GM11168 (cell line): ENCODE results near the gene TNRC6A.
"Not testable (repeated sequence)": the region's sequence is repeated elsewhere in the genome, so short reads cannot be mapped to it uniquely, and the experiment has no call there.

Experiments used
- in situ Hi-C: fragments of 300-500 bp; cut with MboI; formaldehyde crosslinking; loops from one replicate; pipeline ENCODE4 v1.12.0; 2022; ENCODE audit warnings: low sequenced_read_pairs; ENCODE audit not compliant: unreplicated experiment

The TNRC6A gene

DNA sequence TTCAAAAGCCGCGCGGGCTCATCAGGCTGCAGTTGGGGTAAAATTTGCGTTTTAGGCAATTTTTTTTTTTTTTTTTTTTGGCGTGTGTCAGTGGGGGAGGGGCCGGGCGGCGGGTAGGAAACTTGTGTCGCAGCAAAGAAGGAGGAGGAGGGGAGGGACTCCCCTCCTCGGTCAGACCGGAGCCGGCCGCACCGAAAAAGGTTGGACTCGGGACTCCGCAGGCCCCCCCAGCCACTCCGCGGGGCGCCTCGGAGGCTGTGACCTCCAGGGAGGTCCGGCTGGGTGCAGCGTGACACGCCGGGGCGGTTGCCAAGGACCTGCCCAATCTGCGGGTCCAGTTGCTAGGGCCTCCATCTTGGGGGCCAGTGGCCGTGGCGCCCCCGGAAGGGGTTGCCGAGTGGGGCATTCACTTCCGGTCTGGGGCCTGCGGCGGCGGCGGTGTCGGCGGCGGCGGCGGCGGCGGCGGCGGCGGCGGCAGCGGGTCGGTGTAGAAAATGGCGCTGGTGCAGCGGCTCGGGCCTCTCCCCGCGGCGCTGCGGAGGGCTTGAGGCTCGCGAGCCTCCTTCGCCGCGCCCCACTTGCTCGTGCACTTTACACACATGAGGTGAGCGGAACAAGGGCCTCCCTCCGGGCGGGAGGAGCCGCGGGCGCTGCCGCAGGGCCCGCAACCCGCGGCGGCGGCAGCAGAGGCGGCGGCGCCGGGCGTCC, at the start of gene TNRC6A:
Gene TNRC6A, plus strand, starts transcription at position 409 of the 708 bp plus-strand sequence. Its CDS starts 191 bp downstream, at position 600.
- in situ Hi-C loops, result no loop called here

DNA sequence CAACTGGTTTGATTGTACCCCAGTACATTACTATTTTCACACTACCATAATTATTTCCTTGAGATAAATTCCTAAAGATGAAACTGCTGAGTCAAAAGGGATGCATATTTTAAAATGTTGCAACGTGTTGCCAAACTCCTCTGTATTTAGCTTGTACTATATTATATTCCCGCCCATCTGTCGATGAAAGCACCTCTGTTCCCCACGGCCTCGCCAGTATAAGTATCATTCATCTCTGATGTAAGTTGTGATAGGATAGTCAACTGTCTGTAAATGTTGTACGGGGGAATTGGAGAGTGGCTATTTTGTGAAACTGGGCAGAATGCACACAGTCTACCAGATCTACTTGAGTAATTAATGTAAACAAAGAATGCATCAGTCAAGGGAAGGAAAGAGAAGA, 47.7 kb upstream of the TNRC6A start:
- in situ Hi-C loops, result no loop called here

DNA sequence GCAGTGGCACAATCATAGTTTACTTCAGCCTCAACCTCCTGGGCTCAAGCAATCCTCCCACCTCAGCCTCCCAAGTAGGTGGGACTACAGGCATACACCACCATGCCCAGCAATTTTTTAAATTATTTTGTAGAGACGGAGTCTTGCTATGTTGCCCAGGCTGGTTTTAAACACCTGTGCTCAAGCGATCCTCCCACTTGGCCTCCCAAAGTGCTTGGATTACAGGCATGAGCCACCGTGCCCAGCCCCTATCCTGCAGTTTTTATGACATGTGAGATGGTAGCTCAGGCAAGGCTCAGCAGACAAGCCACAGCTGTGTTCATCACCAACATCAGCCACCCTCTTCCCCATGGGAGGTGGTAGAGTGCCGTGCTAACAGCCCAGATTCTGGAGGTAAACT, 46.2 kb upstream of the TNRC6A start:
- in situ Hi-C loops, result no loop called here

DNA sequence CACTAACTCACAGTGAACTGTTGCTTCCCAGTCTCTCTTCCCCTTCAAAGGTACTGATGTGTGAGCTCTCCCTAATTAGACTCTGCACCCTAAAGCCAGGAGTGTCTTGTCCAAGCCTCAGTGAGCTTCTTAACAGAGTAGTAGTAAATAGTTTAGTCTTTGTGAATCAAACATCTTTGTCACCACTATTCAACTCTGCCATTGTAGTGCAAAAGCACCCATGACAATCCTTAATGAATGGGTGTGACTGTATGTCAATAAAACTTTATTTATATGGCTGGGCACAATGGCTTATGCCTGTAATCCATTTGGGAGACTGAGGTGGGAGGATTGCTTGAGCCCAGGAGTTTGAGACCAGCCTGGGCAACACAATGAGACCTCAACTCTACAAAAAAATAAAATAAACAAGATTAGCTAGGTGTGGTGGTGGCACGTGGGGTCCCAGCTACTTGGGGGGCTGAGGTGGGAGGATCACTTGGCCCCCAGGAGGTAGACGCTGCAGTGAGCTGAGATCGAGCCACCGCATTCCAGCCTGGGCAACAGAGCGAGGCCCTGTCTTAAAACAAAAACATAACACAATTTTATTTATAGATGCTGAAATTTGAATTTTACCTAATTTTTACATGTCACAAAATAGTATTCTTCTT, 45.5 kb upstream of the TNRC6A start:
- in situ Hi-C loops, result no loop called here

DNA sequence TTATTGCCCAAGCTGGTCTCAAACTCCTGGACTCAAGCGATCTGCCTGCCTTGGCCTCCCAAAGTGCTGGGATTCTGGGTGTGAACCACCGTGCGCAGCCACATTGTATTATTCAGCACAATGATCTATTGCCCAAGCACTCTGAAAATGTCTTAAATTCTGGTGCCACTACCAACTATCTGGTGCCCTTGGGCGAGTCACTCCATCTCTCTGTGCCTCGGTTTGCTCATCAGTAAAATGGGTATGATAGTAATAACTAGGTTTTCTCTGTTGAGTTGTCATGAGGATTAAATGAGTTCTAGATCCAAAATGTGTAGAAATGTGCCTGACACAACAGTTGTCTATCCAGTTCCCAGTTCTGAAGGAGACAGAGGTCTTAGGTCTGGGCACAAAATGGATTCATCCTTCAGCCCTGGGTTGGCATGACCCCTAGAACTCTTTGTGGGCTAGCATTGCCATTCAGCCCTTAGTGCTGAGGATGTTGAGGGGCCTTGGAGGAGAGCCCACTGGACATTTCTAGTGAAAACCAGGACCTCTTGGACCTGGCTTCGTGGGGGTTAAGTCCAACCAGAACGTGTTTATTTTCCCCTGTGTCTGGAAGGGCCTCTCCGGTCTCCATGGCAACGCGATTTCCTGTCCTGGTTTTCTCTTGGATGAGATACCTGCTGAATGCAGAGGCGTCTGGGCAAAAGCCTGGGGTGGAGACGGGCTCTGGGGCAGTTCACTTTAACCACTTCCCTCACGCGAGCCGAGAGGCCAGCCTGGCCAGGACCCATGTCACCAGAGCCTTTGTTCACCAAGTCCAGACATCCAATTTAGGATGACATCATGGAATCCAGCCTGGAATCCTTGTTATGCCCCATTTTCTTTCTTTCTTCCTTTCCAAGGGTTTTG, 43.7 kb upstream of the TNRC6A start:
- in situ Hi-C loops, result no loop called here

DNA sequence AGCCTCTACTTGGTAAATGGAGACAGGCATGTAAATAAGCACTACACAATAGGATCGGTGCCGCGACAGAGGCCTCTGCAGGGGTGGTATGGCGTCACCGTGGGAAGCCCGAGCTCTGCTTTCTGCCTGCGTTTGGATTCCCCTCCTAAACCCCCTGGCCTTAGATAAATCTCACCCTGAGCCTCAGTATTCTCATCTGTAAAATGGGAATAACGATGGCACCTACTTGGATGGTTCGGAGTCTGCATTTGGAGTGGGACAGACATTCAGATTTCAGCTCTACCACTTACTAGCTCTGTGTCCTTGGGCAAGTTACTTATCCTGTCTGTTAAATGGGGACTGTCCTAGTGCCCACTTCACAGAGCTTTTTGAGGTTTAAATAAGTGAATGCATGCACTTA, 42.8 kb upstream of the TNRC6A start:
- in situ Hi-C loops, result no loop called here

DNA sequence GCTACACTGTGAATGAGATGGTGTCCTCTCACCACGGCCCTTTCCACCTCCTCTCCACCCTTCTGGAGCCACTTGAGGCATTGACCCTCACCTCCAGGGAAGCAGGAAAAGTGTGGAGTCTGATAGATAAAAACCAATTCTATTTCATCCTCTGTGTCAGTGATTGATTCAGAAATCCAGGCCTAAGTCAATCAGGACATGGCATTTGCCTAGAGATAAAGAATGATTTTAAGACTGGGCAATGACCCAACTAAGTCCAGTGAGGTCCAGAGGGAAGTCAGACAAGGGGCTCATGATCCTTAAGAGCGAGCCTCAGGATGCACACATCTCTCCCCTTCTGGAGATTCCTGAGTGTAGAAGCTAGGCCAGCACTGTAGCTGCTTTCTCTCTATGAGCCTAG, 41.1 kb upstream of the TNRC6A start:
- in situ Hi-C loops, result no loop called here

DNA sequence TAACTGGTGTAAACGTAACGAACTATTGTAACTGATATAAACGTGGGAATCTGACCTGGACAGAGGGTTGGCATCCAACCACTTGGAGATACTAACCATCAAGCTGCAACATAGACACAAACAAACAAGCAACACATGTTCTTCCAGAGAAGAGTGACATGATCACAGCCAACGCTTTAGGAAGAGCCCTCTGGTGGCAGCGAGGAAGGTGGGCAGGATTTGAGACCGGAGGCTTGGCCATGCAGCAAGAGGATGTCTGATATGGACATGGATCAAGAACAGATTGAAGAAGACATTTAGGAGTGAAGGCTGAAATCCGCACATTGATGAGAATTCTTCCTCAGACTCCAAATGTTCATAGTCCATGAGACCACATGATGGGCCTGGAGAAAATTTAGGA, 40.3 kb upstream of the TNRC6A start:
- in situ Hi-C loops, result no loop called here

DNA sequence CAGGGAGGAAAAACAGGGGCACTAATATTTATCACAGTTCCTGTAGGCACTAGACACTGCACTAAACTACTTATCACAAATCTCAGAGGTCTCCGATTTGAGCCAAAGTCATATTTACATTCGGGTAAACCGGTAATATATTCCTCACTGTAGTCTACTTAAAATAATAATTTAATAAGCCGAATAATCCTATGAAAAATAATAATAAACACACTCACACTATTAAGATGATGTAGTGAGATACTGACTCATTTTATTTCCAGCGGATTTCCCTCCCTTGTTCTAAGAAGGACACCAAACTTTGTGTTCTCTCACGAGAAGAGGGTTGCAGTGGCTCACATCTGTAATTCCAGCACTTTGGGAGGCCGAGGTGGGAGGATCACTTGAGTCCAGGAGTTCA, 36.6 kb upstream of the TNRC6A start:
- in situ Hi-C loops, result no loop called here

DNA sequence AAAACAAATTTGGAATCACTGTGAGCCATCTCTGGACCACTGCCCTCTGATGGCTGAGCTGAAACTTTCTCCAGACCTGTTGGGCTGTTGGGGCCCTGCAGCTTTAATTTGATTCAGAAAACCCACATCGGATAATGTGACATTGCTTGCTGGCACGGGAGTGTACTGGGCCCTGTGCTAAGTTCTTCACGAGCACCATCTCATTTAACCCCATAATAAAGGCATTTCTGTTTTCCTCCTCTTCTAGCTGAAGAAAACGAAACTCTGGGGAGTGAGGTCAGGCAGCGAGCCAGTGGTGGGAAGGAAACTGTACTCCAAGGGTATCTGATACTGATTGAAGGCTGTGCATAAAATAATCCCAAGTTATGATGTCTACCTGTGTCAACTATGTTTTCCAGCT, 34.5 kb upstream of the TNRC6A start:
- in situ Hi-C loops, result no loop called here

DNA sequence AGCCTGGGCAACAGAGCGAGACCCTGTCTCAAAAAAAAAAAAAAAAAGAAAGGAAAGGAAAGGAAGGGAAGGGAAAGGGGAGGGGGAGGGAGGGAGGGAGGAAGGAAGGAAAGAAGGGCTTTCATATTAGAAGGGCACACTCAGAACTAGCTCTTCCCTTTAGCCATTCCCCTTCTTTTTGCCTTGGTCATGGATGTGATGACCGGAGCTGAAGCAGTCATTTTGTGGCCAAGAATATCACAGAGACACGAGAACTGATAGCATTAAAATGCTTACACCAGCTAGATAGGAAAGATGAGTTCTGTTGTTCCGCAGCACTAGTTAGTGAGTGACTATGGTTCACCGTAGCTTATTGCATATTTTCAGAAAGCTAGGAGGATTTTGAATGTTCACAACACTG, 32.8 kb upstream of the TNRC6A start:
- in situ Hi-C loops, result no loop called here

DNA sequence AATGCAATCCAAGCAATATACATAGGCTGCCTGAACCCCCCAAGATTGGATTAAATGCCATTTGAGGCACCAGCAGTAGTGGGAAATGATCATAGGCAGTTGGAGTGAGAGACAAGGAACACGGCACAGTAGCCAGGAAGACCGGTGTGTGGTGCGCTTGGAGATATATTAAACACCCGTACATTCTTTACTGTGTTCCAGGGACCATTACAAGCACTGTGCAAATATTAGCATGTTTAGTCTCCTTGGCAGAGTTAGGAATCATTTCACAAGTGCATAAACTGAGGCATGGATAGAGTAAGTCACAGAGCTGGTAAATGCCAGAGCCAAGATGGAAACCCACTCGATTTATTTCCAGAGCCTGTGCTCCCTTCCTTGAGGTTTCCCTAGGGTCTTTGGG, 31.1 kb upstream of the TNRC6A start:
- in situ Hi-C loops, result no loop called here

DNA sequence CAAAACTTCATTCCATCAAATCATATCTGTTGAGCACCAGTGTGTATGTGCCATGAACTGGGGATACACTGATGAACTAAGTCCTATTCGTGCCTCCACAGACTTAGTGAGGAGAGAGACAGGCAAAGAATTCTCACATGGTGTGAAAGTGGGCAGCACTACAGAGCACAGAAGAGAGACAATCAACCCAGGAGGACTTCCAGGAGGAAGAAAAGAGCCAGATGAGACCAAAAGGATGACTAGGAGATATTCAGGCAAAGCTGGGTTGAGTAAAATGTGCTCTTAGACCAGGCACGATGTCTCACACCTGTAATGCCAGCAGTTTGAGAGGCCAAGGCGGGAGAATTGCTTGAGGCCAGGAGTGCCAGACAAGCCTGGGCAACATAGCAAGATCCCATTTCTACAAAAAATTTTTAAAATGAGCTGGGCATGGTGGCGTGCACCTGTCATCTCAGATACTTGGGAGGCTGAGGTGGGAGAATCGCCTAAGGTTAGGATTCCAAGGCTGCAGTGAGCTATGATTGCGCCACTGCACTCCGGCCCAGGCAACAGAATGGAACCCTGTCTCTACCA, 30.2 kb upstream of the TNRC6A start:
- in situ Hi-C loops, result no loop called here

DNA sequence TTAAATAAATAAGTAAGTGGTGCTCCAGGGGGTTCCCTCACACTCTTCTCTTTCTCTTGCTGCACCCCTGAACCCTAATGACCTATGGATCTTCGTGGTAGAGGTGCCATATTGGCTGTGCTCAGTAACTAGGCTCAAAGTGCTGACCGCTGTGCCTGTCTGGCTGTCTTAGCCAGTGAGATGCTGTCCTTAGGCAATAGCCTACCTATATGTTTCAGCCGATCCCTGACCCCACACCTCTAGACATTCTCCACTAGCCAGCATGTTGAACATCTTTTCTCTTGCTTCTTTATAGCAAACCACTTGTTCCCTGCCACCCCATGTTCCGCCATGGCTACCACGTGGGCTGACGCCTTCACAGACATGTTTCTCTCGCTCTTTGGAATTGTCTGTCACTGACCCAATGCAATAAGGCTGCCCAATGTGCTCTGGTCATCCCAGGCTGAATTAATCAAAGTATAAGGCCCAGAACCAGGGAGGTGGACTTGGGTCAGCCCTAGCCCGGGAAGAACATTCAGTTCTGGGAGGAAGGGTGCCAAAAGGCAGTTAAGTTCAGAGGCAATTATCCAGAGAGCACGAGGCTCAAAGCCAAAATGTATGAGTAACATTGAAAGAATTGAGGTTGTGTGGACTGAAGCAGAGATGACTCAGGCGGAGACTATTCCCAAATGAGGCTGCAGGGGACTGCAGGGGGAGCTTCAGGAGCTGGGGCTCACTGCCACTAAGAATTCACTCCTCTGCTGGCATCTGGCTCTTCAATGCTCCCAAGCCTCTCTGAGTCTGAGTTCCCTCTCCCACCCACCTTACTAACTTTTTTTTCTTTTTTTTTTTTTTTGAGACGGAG, 28.7 kb upstream of the TNRC6A start:
- in situ Hi-C loops, result no loop called here

DNA sequence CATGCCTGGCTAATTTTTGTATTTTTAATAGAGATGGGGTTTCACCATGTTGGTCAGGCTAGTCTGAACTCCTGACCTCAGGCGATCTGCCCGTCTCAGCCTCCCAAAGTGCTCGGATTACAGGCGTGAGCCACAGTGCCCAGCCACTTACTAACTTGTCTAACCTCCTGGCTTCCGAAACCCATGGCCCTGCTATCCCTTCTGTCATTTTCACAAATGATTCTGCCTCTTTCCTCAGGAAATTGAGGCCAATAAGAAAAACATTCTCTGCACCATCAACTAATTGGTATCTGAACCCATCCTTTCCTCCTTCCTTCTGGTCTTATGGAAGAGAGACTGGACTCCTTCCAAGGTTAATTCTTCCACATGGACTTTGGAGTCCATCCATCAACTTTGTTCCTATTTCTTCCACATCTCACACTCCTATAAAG, 27.9 kb upstream of the TNRC6A start:
- in situ Hi-C loops, result no loop called here

DNA sequence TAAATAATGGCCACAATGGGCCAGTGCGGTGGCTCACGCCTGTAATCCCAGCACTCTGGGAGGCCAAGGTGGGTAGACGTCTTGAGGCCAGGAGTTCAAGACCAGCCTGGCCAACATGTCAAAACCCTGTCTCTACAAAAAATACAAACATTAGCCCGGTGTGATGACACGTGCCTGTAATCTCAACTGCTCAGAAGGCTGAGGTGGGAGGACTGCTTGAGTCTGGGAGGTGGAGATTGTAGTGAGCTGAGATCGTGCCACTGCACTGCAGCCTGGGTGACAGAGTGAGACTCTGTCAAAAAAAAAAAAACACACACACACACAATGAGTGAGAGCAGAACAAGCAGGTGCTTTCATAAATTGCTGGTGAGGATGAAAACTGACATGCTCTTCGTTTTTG, 21.7 kb upstream of the TNRC6A start:
- in situ Hi-C loops, result not testable (repeated sequence)

DNA sequence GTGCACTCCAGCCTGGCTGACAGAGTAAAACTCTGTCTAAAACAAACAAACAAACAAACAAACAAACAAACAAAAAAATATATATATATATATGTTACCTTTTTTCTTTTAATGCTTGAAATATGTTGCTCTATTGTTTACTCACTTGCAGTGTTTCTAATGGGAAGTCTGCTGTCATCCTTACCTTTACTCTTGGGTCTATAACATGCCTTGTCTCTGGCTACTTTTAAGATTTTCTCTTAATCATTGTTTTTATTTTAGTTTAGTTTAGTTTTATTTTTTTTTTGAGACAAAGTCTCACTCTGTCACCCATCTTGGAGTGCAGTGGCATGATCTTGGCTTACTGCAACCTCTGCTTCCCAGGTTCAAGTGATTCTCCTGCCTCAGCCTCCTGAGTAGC, 16.1 kb upstream of the TNRC6A start:
- in situ Hi-C loops, result no loop called here

DNA sequence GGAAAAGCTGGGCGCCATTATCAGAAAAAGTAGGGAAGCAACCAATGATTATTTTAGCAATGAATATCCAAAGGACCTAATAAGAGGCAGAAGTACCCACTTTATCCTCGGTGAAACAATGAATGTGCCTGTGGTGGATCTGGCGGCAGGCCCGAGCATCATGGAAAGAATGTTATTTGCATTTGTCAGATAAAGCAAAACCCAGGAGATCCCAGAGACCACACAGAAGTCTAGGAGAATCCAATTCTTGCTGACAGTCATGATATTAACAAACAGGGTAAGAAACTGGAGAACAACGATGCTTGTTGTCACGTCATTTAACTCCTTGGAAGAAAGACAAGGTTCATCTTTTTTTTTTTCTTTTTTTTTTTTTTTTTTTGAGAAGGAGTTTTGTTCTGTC, 12.0 kb upstream of the TNRC6A start:
- in situ Hi-C loops, result no loop called here

DNA sequence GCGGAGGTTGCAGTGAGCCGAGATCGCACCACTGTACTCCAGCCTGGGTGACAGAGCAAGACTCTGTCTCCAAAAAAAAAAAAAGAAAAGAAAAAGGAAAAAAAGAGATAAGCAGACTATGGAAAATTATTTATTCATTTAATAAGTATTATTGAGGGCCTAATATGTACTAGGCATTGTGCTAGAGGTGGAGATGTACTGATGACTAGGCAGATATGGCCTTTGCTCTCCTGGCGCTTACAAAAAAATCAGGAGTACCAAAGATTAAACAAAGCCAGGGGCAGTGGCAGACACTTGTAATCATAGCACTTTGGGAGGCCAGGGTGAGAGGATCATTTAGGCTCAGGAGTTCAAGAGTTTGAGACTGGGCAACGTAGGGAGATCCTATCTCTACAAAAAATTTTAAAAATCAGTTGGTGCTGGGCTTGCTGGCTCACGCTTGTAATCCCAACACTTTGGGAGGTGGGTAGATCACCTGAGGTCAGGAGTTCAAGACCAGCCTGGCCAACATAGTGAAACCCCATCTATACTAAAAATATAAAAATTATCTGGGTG, 10.4 kb upstream of the TNRC6A start:
- in situ Hi-C loops, result no loop called here

DNA sequence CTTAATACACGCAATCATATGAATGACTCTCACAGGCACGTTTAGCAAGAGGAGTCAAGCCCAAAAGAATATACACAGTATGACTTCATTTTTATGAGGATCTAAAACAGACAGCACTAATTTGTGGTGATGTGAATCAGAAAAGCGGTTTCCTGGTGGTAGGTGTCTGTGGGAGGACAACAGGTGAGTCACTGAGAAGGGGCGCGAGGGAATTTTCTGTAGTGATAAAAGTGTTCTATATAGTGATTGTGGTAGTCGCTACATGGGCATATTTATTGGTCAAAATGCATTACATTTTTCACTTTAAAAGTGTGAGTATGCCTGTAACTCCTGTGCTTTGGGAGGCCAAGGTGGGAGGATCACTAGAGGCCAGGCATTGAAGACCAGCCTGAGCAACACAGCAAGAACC, 7.6 kb upstream of the TNRC6A start:
- in situ Hi-C loops, result no loop called here
